GM18502 (cell line): ENCODE data around the gene SYT7.

Source experiments
- ATAC-seq: cut with Tn5 transposase; IDR thresholded peaks from one replicate; pipeline ENCODE4 v1.9.1; 2021; ENCODE audit warnings: mild to moderate bottlenecking; ENCODE audit not compliant: unreplicated experiment, poor library complexity

Gene SYT7

GRCh38 chr11:61555978-61556377 lies 24.9 kb downstream of the SYT7 start:
- no peak for ATAC-seq

DNA sequence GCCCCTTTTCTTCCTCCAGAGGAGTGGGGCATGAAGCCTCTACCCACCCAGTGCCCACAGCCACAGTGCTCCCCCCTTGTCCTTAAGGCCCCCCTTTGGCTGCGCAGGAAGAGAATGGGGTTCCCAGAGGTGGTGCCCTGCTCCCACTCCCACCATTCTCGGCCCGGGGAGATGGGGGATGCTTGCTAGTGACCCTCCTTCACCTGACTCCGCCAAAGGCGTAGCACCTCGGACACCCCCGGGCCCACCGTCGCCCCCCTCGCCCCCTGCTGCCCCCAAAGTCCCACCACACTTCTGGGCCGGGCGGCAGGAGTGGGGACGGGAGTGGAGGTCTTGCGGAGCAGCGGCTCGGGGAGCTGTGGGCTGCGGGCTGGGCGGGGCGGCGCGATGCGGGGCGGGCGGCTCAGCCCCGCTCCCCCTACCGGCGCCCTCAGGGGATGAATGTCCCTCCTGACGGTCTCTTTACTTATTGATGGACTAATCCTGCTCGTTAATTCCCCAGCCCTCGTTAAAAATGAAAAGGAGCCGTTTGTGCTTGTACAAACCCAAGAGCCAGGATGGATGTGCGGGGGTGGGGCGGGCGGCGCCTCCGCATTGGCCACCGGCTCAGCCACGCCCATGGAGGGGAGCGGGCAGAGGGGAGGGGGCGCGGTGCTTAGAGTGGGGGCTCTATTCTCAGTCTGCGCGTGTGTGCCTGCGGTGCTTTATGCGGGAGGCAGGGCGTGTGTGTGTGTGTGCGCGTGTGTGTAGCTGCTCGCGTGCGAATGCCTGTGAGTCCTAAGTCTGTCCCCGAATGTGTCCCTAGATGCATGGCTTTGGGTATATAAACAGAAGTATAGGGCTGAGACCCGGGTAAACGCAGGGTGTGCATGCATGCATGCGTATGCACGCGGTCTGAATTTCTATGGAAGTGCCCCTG lies 25.6 kb downstream of the SYT7 start:
- ATAC-seq: no peak

DNA sequence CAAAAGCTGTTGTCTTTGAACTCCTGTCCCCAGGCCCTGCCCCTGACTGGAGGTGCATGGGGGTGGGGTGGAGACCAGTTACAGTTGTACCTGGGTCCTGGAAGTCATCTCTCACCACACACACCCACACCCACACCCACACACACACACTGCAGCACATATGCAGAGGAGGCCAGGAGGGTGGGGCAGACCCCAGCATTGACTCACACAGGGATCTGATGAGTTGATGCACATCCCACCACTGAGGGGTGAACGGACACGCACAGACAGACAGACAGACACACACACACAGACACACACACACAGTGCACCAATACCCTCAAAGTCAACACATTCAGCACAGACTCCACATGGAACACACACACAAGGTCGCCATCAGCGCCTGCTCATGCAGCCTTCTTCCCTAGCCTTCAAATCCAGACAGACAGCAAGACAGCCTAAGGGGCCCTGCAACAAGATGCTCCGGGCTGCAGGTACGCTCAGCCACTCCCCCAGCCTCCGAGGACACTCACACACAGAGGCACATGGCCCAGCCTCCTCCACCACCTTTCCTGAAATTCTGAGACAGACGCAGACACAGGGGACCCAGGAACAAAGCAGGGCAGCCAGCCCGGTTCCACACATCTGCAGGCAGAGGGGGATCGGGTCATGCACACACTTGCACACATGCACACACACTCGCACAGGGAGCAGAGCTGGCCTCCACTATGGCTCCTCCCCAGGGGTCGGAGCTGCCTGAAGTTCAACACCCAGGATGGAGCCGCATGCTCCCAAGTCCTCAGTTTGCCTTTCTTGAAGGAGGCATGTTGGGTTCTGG lies 26.5 kb downstream of the SYT7 start:
- no peak for ATAC-seq

GRCh38 chr11:61553373-61554171 lies 27.3 kb downstream of the SYT7 start:
- ATAC-seq: no peak

GRCh38 chr11:61552108-61552635 lies 28.7 kb downstream of the SYT7 start:
- no peak for ATAC-seq

- no peak for ATAC-seq
Observed at GRCh38 chr11:61551634-61552033, 29.2 kb downstream of the SYT7 start.

- no peak for ATAC-seq
Observed at GRCh38 chr11:61550665-61551227, 30.1 kb downstream of the SYT7 start.

- ATAC-seq: no peak
Observed at GRCh38 chr11:61549662-61550568, 31.0 kb downstream of the SYT7 start.

GRCh38 chr11:61549177-61549576 lies 31.7 kb downstream of the SYT7 start:
- no peak for ATAC-seq

- ATAC-seq: no peak
Observed at GRCh38 chr11:61547246-61547645, 33.6 kb downstream of the SYT7 start.

DNA sequence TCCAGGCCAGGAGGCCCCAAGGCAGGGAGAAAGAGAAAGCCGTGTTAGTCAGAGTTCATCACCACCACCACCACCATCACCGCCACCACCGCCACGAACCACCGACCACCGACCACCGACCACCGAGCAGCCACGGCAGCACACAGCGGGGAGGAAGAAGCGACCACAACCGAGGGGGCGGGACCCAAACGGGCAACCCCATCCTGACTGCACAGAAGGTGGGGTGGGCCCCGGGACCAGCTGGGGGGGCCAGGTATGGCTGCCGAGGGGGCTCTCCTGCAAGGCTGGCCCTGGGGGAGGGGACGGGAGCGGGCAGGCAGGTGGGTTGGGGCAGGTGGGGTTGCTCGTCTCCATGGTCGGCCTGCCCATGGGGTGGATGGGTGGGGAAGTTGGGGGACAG lies 34.2 kb downstream of the SYT7 start:
- ATAC-seq: no peak

GRCh38 chr11:61545921-61546320 lies 35.0 kb downstream of the SYT7 start:
- ATAC-seq: no peak

GRCh38 chr11:61545341-61545740 lies 35.5 kb downstream of the SYT7 start:
- ATAC-seq: no peak

DNA sequence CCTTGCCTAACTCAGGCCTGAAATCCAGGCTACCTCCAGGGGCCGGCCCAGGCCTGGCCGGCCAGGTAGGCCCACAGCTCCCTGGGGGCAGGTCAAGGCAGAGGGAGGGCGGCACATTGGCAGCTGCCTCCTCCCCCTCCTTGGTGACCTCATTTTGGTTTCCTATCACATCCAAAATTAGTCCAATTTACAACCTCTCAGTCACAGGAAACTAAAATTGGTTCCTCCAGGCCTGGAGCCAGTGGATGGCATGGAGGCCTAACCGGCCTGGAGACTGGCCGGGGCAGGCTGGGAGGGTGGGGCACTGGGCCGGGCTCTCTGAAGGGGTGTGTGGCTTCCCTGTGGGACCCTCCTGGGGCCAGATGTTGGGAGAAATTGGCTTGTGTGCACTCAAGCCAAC lies 36.4 kb downstream of the SYT7 start:
- no peak for ATAC-seq

- ATAC-seq: no peak
Observed at GRCh38 chr11:61543606-61544306, 37.1 kb downstream of the SYT7 start.

DNA sequence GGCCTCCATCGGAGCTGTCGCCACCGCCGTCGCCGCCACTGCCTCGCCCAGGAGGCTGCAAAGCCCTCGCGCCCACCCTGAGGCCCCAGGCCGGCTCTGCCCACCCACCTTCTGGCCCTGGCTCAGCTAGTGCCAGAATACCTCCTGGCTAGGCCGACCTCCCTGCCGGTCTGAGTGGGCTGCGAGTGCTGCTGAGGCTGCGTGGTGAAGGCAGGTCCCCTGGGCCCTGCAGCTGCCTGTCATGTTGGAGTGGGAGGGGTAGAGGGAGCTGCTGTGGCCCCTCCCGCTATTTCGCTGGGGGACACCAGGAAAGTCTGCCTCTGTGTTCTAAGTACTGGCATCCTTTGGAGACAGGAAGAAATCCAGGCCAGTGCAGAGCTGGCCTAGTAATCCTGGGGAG lies 38.2 kb downstream of the SYT7 start:
- no peak for ATAC-seq

- no peak for ATAC-seq
Observed at GRCh38 chr11:61542024-61542461, 38.8 kb downstream of the SYT7 start.

DNA sequence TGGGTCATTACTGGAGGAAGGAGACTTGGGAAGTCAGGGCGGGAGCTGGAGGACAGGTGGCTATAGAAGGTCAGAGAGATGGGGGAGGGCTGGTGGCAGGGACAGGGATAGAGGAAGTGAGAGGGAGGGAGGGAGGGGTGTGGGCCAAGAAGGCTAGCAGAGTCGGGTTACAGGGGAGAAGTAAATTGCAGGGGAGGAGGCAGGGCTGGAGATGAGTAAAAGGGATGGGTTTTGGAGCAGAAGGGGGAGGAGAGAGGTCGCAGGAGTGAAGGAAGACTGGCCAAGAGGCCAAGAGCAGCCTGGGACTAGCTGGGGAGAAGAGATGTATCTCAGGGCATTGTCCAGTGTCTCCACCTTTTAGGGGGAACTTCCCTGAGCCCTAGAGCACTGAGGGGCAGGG lies 39.3 kb downstream of the SYT7 start:
- no peak for ATAC-seq
